PC-9 (cell line): ENCODE data around the gene GID8. TPM values are rescaled to one million over a fixed set of nuclear protein-coding genes. Genes with fewer than 3 reads are reported as not detected.

Experiments used
- BruUV-seq: library from RNA; stranded (reverse); fragments of 400-500 nt; replicated peaks from 2 replicates; lab custom pipeline; 2021; lab: Mats Ljungman, UMichigan
- CTCF ChIA-PET: fragments of 300-600 bp; sonication (Branson Sonifier 250); formaldehyde crosslinking; loops from one replicate; lab custom pipeline; 2022; ENCODE audit warnings: antibody characterized with exemption; lab: Charles Lee
- POLR2A ChIA-PET: fragments of 300-600 bp; sonication (Branson Sonifier 250); formaldehyde crosslinking; loops from one replicate; lab custom pipeline; 2022; ENCODE audit warnings: antibody characterized with exemption; ENCODE audit not compliant: unreplicated experiment; lab: Charles Lee
- DNase-seq, 2 experiments: peaks; one replicate each; pipeline versions ENCODE4 v3.0.0 to v3.0.0-alpha.2; 2015 to 2022; ENCODE audit warnings: mixed read lengths in 1 of 2
- H2AFZ ChIP-seq: fragments of 200-600 bp; sonication (generic); 2 replicates; pipeline ENCODE4 v1.8.1; 2017; ENCODE audit warnings: antibody characterized with exemption
- H3F3A ChIP-seq: fragments of 200-600 bp; sonication (generic); 2 replicates; pipeline ENCODE4 v1.8.1; 2017; ENCODE audit warnings: antibody characterized with exemption, mild to moderate bottlenecking, low read depth; ENCODE audit not compliant: insufficient read depth
- H3K27ac ChIP-seq: fragments of 200-600 bp; sonication (generic); 2 replicates; pipeline ENCODE4 v1.6.1; 2016; ENCODE audit warnings: mixed run types
- H3K27me3 ChIP-seq: fragments of 200-600 bp; sonication (generic); 2 replicates; pipeline ENCODE4 v1.6.1; 2016; ENCODE audit warnings: low read depth, mixed run types; ENCODE audit not compliant: insufficient read depth
- H3K36me3 ChIP-seq: fragments of 200-600 bp; sonication (generic); 2 replicates; pipeline ENCODE4 v1.6.1; 2016; ENCODE audit warnings: low read depth, mixed run types
- H3K4me1 ChIP-seq: fragments of 200-600 bp; sonication (generic); replicated peaks from 2 replicates; pipeline ENCODE4 v1.6.1; 2016; ENCODE audit warnings: mixed run types; ENCODE audit not compliant: insufficient read depth
- H3K4me2 ChIP-seq: fragments of 200-600 bp; sonication (generic); 2 replicates; pipeline ENCODE4 v1.6.1; 2017; ENCODE audit warnings: mixed run types
- H3K4me3 ChIP-seq: fragments of 200-600 bp; sonication (generic); 2 replicates; pipeline ENCODE4 v1.6.1; 2016; ENCODE audit warnings: mixed run types
- H3K79me2 ChIP-seq: fragments of 200-600 bp; sonication (generic); 2 replicates; pipeline ENCODE4 v1.6.1; 2017; ENCODE audit warnings: low read depth, mixed run types
- H3K9me2 ChIP-seq: fragments of 200-600 bp; sonication (generic); 2 replicates; pipeline ENCODE4 v1.8.1; 2017; ENCODE audit warnings: mild to moderate bottlenecking; ENCODE audit not compliant: insufficient read depth
- H3K9me3 ChIP-seq: fragments of 200-600 bp; sonication (generic); 2 replicates; pipeline ENCODE4 v1.8.1; 2016; ENCODE audit warnings: low read depth; ENCODE audit not compliant: insufficient read depth
- H4K20me1 ChIP-seq: fragments of 200-600 bp; sonication (generic); 2 replicates; pipeline ENCODE4 v1.8.1; 2017; ENCODE audit not compliant: insufficient read depth
- EZH2 ChIP-seq: fragments of 200-600 bp; sonication (generic); IDR thresholded peaks from 2 replicates; pipeline ENCODE4 v1.8.0; 2017; ENCODE audit warnings: antibody characterized with exemption, low read depth
- intact Hi-C: fragments of 100-400 bp; cut with micrococcal nuclease; formaldehyde crosslinking; loops from one replicate; pipeline ENCODE4 v1.10.0; 2022; ENCODE audit not compliant: unreplicated experiment
- total RNA-seq: library from RNA; stranded (reverse); gene quantifications from 2 replicates; pipeline ENCODE4 v1.2.3, GENCODE V29; 2021
- TF ChIP-seq, protein P1 (sequence below): fragments of 200-600 bp; sonication (generic); conservative IDR thresholded peaks from 2 replicates; pipeline ENCODE4 v1.6.1; 2017; ENCODE audit warnings: mixed run types, antibody characterized with exemption, mild to moderate bottlenecking, moderate library complexity

The GID8 gene
- total RNA-seq, 1 experiment from 2014 or later: 45.7 TPM

GRCh38 chr20:62913043-62913630 is 24.8 kb upstream of the GID8 start:
- Histone ChIP-seq H3K9me3 (no peaks in the 10 kb centered on the region), H2AFZ (no peak overlapping the region), H3K27me3 (no peaks in the 10 kb centered on the region), H3K79me2 (peaks cover 74% of the 10 kb centered on the region), H3K4me3 (no peak overlapping the region), H4K20me1 (peaks cover 97% of the 10 kb centered on the region), H3K36me3 (peaks cover 26% of the 10 kb centered on the region), H3K4me2 (no peak overlapping the region), H3F3A (peaks cover 20% of the 10 kb centered on the region; the same call in 1 of the 2 replicates), H3K9me2 (no peaks in the 10 kb centered on the region), H3K4me1 (no peaks in the 10 kb centered on the region), H3K27ac (no peak overlapping the region)
- no peak for DNase-seq
- no TSS peak for BruUV-seq
- intact Hi-C loops: no loop called here
- CTCF ChIA-PET: no interaction called here
- POLR2A ChIA-PET: no interaction called here
- TF ChIP-seq EZH2: no peak
- TF ChIP-seq, protein P1, sequence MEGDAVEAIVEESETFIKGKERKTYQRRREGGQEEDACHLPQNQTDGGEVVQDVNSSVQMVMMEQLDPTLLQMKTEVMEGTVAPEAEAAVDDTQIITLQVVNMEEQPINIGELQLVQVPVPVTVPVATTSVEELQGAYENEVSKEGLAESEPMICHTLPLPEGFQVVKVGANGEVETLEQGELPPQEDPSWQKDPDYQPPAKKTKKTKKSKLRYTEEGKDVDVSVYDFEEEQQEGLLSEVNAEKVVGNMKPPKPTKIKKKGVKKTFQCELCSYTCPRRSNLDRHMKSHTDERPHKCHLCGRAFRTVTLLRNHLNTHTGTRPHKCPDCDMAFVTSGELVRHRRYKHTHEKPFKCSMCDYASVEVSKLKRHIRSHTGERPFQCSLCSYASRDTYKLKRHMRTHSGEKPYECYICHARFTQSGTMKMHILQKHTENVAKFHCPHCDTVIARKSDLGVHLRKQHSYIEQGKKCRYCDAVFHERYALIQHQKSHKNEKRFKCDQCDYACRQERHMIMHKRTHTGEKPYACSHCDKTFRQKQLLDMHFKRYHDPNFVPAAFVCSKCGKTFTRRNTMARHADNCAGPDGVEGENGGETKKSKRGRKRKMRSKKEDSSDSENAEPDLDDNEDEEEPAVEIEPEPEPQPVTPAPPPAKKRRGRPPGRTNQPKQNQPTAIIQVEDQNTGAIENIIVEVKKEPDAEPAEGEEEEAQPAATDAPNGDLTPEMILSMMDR: no peak

GRCh38 chr20:62914436-62914835 is 23.5 kb upstream of the GID8 start:
- Histone ChIP-seq H4K20me1 (peaks cover 98% of the 10 kb centered on the region), H3K4me1 (no peaks in the 10 kb centered on the region), H3K27ac (no peak overlapping the region), H3K4me2 (no peak overlapping the region), H2AFZ (no peak overlapping the region), H3K4me3 (no peak overlapping the region), H3K27me3 (no peaks in the 10 kb centered on the region), H3F3A (peaks cover 20% of the 10 kb centered on the region; the same call in 1 of the 2 replicates), H3K9me3 (no peaks in the 10 kb centered on the region), H3K36me3 (peaks cover 26% of the 10 kb centered on the region), H3K9me2 (no peaks in the 10 kb centered on the region), H3K79me2 (peaks cover 87% of the 10 kb centered on the region)
- TF ChIP-seq EZH2: no peak
- TF ChIP-seq, protein P1: no peak
- ChIA-PET POLR2A (interaction anchor here (0.6 kb wide), 1 partner anchor 555 kb away, joined by 3 read pairs; no protein-coding TSS in a partner anchor), CTCF (no interaction called here)
- BruUV-seq: no TSS peak
- DNase-seq: no peak
- intact Hi-C loops: no loop called here

DNA sequence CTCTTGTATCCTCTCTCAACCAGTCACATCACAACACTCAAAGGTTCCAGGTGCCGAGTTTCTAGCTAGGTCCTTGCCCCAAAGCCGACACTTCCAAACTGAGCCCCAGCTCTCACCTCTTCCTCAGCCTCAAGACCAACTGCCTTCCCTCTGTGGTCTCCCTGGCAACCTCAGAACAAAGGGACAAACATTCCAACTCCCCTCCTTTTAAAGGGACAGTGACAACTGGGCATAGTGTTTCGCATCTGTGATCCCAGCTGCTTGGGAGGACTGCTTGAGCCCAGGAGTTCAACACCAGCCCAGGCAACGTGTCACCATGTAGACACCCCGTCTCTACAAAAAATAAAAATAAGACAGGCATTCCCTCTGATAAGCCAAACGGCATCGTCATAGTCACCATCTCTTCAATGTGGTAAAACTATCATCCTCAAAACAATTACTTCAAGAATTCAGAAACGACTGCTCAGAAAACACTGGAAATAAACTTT is 22.9 kb upstream of the GID8 start:
- no peaks in the 10 kb centered on the region for H3K9me3 ChIP-seq
- no peaks in the 10 kb centered on the region for H3K27me3 ChIP-seq
- intact Hi-C loops: no loop called here
- H2AFZ ChIP-seq: no peak overlapping the region
- H3F3A ChIP-seq: peaks cover 20% of the 10 kb centered on the region; the same call in 1 of the 2 replicates
- ChIA-PET CTCF (no interaction called here), POLR2A (no interaction called here)
- peaks cover 93% of the 10 kb centered on the region for H3K79me2 ChIP-seq
- H3K9me2 ChIP-seq: no peaks in the 10 kb centered on the region
- H4K20me1 ChIP-seq: peaks cover 99% of the 10 kb centered on the region
- no peaks in the 10 kb centered on the region for H3K4me1 ChIP-seq
- H3K4me2 ChIP-seq: no peak overlapping the region
- no TSS peak for BruUV-seq
- TF ChIP-seq, protein P1: no peak
- no peak for TF ChIP-seq EZH2
- H3K4me3 ChIP-seq: no peak overlapping the region
- no peak overlapping the region for H3K27ac ChIP-seq
- H3K36me3 ChIP-seq: peaks cover 20% of the 10 kb centered on the region
- DNase-seq: no peak
